Dedifferentiated amniotic fluid mesenchymal stem cell (primary cell): ENCODE measurements around the gene SUPT3H.
A peak's percentile ranks its signal among the peaks of the same experiment; 100 is the strongest.

ENCODE experiments used
- DNase-seq: peaks from one replicate; pipeline ENCODE4 v3.0.0-alpha.2; 2016; ENCODE audit errors: extremely low spot score

The SUPT3H gene

GRCh38 chr6:44842616-44843015 is 535.1 kb downstream of the SUPT3H start:
- no peak for DNase-seq

- no peak for DNase-seq
Measured at GRCh38 chr6:44841829-44842228, 535.9 kb downstream of the SUPT3H start.

GRCh38 chr6:44837741-44838140 is 540.0 kb downstream of the SUPT3H start:
- DNase-seq = no peak

GRCh38 chr6:44837255-44837654 is 540.5 kb downstream of the SUPT3H start:
- no peak for DNase-seq

GRCh38 chr6:44833248-44833647 is 544.5 kb downstream of the SUPT3H start:
- no peak for DNase-seq

- DNase-seq = no peak
Measured at GRCh38 chr6:44831002-44831610, 546.6 kb downstream of the SUPT3H start.

GRCh38 chr6:44829836-44830235 is 547.9 kb downstream of the SUPT3H start:
- no peak for DNase-seq

DNA sequence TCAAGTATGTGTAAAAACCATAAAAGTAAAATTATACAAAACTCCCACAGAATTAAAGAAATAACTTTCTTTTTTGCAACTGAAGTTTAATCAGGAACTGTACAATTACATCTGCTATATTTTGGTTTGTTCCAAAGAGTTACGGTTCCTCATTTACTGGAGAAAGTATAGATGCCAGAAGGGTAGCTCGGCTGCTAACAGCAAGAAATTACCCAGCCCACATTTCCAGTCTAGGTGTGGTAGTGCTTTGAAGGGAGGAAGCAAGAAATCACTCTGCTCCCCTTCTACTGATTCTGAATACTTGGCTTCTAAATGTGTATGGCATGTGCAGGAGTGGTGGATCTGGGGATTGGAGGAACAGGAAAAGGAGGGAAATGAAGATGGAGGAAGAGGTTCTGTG is 549.0 kb downstream of the SUPT3H start:
- DNase-seq = no peak

GRCh38 chr6:44826025-44826676 is 551.6 kb downstream of the SUPT3H start:
- DNase-seq = no peak

- DNase-seq = no peak
Measured at GRCh38 chr6:44825273-44825672, 552.5 kb downstream of the SUPT3H start.

DNA sequence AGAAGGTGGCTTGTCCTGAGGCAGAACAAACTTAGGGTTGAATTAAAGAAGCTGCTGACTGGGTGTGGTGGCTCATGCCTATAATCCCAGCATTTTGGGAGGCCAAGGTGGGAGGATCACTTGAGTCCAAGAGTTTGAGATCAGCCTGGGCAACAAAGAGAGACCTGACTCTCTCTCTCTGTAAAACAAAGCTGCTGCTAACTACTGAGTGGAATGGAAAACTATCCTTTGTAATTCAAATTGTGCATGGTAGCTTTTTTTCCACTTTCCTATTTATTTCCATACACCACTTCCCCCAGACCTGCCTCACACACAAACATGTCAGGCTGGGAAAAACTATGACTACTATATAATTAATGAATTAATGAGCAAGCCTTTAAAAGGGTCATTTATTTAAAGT is 553.2 kb downstream of the SUPT3H start:
- no peak for DNase-seq

DNA sequence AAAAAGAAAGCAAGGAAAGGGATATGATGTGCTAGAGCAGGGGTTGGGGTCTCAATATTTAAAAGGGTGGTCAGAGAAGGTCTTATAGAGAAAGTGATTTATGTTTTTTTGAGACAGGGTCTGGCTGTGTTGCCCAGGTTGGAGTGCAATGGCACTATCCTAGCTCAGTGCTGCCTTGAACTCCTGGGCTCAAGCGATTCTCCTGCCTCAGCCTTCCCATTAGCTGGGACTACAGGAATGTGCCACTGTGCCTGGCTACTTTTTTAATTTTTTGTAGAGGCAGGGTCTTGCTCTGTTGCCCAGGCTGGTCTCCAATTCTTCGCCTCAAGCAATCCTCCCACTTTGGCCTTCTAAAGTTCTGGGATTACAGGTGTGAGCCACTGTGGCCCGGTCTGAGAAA is 557.0 kb downstream of the SUPT3H start:
- no peak for DNase-seq

GRCh38 chr6:44820321-44820720 is 557.4 kb downstream of the SUPT3H start:
- DNase-seq = no peak

DNA sequence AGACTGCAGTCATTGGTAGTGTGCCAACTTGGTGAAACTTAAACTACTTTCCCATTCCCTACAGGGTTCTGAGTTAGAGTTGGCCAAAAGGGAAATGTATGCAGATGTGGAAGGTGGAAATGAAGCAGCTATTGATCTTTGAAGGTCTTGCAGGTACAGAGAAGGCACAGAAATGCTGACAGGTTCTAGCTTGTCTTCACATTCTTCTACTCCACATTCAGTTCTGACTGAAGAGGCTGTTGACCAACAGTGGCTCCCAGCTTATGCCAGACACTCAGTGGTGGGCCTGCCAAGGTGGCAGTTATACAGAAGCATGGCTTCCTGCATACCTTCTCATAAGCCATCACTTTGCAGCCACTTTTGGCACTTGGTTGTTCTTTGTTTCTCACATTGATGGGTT is 566.3 kb downstream of the SUPT3H start:
- DNase-seq = no peak

DNA sequence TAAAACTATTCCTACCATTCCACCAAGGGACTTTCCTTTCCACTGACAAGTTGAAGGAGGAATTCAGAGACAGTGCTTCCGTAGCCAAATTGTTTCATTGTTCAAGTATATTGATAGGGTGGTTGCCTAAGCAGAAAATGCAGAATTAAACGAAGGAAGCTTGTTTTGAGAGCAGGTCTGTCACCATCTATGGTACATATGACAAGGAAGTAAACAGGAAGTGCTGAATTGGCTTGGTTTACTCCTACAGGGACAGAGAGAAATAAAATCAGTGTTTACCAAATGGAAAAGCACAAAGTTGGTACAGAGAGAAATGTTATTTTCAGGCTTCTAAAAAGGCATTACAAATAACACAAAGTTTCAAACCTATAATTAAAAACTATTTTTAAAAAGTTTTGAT is 568.5 kb downstream of the SUPT3H start:
- DNase-seq = no peak

GRCh38 chr6:44808148-44808547 is 569.6 kb downstream of the SUPT3H start:
- DNase-seq = no peak

GRCh38 chr6:44806656-44807055 is 571.1 kb downstream of the SUPT3H start:
- DNase-seq = no peak

- DNase-seq = no peak
Measured at GRCh38 chr6:44805238-44805846, 572.4 kb downstream of the SUPT3H start.

DNA sequence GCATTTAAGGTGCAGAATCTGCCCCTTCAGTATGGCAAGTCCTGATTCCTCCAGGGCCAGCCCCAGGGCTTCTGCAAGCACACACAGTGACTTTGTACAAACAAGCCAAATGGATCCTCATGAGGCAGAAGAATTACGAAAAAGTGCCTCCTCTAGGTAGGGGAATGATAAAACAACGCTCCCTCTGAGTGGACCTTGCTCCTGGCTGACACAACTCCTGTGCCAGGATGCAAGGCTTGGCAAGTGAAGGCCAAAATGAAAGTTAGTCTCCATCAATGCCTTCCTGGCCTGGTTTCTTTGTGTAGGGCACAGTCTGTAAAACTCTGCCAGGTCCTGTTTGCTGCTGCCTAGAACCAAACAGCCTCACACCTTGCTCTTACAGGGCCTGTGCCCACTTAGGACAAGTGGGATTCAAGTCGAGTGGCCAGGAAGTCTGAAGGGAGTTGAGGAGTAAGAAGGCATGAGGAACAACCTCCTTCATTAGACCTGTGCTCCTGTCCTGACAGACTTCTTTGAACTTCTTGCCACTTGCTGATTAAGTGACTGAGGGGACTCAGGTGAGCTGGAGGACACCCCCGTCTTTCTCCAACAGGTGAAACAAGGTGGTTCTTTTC is 573.1 kb downstream of the SUPT3H start:
- no peak for DNase-seq

DNA sequence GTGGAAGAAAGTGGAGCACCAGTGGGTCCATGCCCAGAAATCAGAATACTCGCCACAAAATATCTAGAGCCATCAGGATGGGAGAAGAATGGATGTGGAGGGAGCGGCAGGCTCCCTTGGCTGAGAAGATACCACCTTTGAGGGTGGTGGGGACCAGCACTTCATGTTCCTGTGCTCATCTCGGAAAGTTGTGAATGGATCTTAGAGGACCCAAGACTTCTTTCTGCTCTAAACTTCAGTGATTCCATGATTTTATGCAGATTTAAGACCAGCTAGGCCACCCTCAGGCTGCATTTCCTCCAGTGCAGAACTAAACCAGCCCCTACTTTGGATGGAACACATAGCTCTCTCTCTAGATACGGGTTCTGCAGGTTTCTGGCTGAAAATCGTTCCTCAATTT is 573.7 kb downstream of the SUPT3H start:
- no peak for DNase-seq

GRCh38 chr6:44800784-44801592 is 576.7 kb downstream of the SUPT3H start:
- no peak for DNase-seq

DNA sequence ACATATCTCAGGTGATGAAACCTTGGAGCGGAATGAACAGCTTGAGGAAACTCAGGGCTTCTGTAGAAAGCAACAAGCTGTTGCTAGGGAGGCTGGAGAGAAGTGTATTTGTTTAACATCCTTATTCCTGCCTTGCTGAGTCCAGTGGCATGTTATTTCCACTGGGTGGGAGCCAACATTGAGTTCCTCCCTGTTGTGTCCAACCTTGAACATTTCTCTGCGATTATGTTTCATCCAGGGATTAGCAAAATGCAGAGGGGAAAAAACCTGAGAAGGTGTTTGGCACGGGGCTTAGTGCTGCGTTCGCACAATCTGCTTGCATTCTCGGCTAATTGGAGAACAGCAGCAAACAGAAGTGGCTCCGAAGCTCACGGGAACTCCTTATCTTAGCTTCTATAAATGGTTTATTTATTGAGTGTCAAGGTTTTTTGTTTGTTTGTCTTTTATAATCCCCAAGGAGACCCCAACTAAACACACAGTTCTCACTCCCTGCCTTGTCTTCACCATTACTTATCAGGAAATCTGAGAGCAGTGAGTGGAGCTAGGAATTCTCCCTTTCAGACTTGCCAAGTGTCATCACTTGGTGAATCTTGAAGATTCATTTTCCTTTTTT is 577.5 kb downstream of the SUPT3H start:
- DNase-seq = peak; percentile 39
